IMR-90 (cell line): ENCODE results near the gene CTNNBIP1. TPM values are rescaled to one million over a fixed set of nuclear protein-coding genes. Genes with fewer than 3 reads are reported as not detected.

Experiments used
- ATAC-seq: fragments of 200-7000 bp; cut with Tn5 transposase; 2 replicates; pipeline ENCODE4 v1.9.1; 2020; ENCODE audit warnings: low read depth, mild to moderate bottlenecking, moderate library complexity
- BruUV-seq: library from RNA; stranded (reverse); fragments of 400-500 nt; replicated peaks from 2 replicates; lab custom pipeline; 2021; lab: Mats Ljungman, UMichigan
- CTCF ChIA-PET: fragments of 300-600 bp; formaldehyde crosslinking; extraction: SDS; loops from one replicate; lab custom pipeline; 2021; ENCODE audit warnings: antibody characterized with exemption; lab: Yijun Ruan, JAX
- POLR2A ChIA-PET: fragments of 300-600 bp; sonication (Branson Sonifier 250); formaldehyde crosslinking; loops from one replicate; lab custom pipeline; 2022; ENCODE audit warnings: antibody characterized with exemption; ENCODE audit not compliant: unreplicated experiment; lab: Charles Lee
- DNase-seq: peaks from one replicate; pipeline ENCODE4 v3.0.0; 2013
- H2AFZ ChIP-seq: replicated peaks from 2 replicates; pipeline ENCODE3; 2013; ENCODE audit warnings: low read length, mild to moderate bottlenecking; ENCODE audit not compliant: poor library complexity
- H2AK5ac ChIP-seq: 2 replicates; pipeline ENCODE4 v1.6.1; 2013; ENCODE audit warnings: low read depth, low read length, inconsistent platforms
- H2AK9ac ChIP-seq: replicated peaks from 2 replicates; pipeline ENCODE3; 2013; ENCODE audit warnings: mild to moderate bottlenecking, low read depth, low read length, moderate library complexity; ENCODE audit not compliant: poor library complexity
- H2BK120ac ChIP-seq: 2 replicates; pipeline ENCODE4 v1.6.1; 2013; ENCODE audit warnings: low read depth, low read length, inconsistent platforms
- H2BK15ac ChIP-seq: 3 replicates; pipeline ENCODE4 v1.6.1; 2013; ENCODE audit warnings: low read depth, low read length, inconsistent platforms
- H2BK20ac ChIP-seq: 2 replicates; pipeline ENCODE4 v1.6.1; 2013; ENCODE audit warnings: low read depth, mild to moderate bottlenecking, inconsistent platforms, low read length, moderate library complexity
- H2BK5ac ChIP-seq: 2 replicates; pipeline ENCODE4 v1.6.1; 2013; ENCODE audit warnings: mild to moderate bottlenecking, low read depth, low read length, inconsistent platforms; ENCODE audit not compliant: poor library complexity, severe bottlenecking
- H3K14ac ChIP-seq: replicated peaks from 2 replicates; pipeline ENCODE4 v1.6.1; 2013; ENCODE audit warnings: low read depth, low read length, inconsistent platforms
- H3K18ac ChIP-seq: 2 replicates; pipeline ENCODE4 v1.6.1; 2013; ENCODE audit warnings: low read depth, low read length, control low read depth
- H3K23ac ChIP-seq: 2 replicates; pipeline ENCODE4 v1.6.1; 2013; ENCODE audit warnings: low read depth, low read length, inconsistent platforms
- H3K27ac ChIP-seq: 2 replicates; pipeline ENCODE4 v1.5.1; 2013; ENCODE audit warnings: mild to moderate bottlenecking, control low read depth, low read length; ENCODE audit not compliant: insufficient read depth
- H3K27me3 ChIP-seq: 2 replicates; pipeline ENCODE4 v1.6.1; 2013; ENCODE audit warnings: low read length; ENCODE audit not compliant: control insufficient read depth, insufficient read depth
- H3K36me3 ChIP-seq: 2 replicates; pipeline ENCODE4 v1.6.1; 2013; ENCODE audit warnings: low read length, mixed read lengths; ENCODE audit not compliant: control insufficient read depth, insufficient read depth
- H3K4ac ChIP-seq: 2 replicates; pipeline ENCODE4 v1.6.1; 2013; ENCODE audit warnings: low read depth, low read length, inconsistent platforms
- H3K4me1 ChIP-seq: 2 replicates; pipeline ENCODE4 v1.6.1; 2013; ENCODE audit warnings: low read length, mixed read lengths; ENCODE audit not compliant: control insufficient read depth, insufficient read depth
- H3K4me2 ChIP-seq: 2 replicates; pipeline ENCODE4 v1.6.1; 2013; ENCODE audit warnings: low read depth, mild to moderate bottlenecking, control low read depth, low read length, moderate library complexity
- H3K4me3 ChIP-seq: 2 replicates; pipeline ENCODE4 v1.5.1; 2013; ENCODE audit warnings: low read depth, mild to moderate bottlenecking, control low read depth, low read length, moderate library complexity; ENCODE audit not compliant: insufficient read depth
- H3K56ac ChIP-seq: 2 replicates; pipeline ENCODE4 v1.6.1; 2013; ENCODE audit warnings: low read length, inconsistent platforms; ENCODE audit not compliant: insufficient read depth; ENCODE audit errors: extremely low read depth
- H3K79me1 ChIP-seq, 2 experiments: 2 replicates each; pipeline ENCODE4 v1.6.1; 2013; ENCODE audit warnings: low read length in 2 of 2, inconsistent platforms in 1 of 2, low read depth in 1 of 2
- H3K9ac ChIP-seq: 2 replicates; pipeline ENCODE4 v1.6.1; 2013; ENCODE audit warnings: low read depth, low read length, control low read depth
- H3K9me1 ChIP-seq: 2 replicates; pipeline ENCODE4 v1.6.1; 2013; ENCODE audit warnings: low read length, inconsistent platforms; ENCODE audit not compliant: insufficient read depth
- H3K9me3 ChIP-seq: 2 replicates; pipeline ENCODE4 v1.6.1; 2013; ENCODE audit warnings: low read length; ENCODE audit not compliant: control insufficient read depth, insufficient read depth
- H4K20me1 ChIP-seq: 2 replicates; pipeline ENCODE4 v1.6.1; 2013; ENCODE audit warnings: low read length, inconsistent platforms; ENCODE audit not compliant: insufficient read depth
- H4K5ac ChIP-seq: 2 replicates; pipeline ENCODE4 v1.6.1; 2013; ENCODE audit warnings: mild to moderate bottlenecking, low read depth, low read length, control low read depth
- H4K8ac ChIP-seq, 2 experiments: 2 replicates each; pipeline ENCODE4 v1.6.1; 2013; ENCODE audit warnings: low read depth in 2 of 2, low read length in 2 of 2, control low read depth in 1 of 2, inconsistent platforms in 1 of 2
- H4K91ac ChIP-seq: 2 replicates; pipeline ENCODE4 v1.6.1; 2013; ENCODE audit warnings: low read depth, low read length, inconsistent platforms; ENCODE audit not compliant: insufficient read depth
- CEBPB ChIP-seq: IDR thresholded peaks from 2 replicates; pipeline ENCODE4 v1.6.1; 2012; ENCODE audit warnings: low read depth, low read length, improper control_type of control experiment
- CHD1 ChIP-seq: IDR thresholded peaks from 2 replicates; pipeline ENCODE4 v1.6.1; 2012; ENCODE audit warnings: low read depth, low read length, improper control_type of control experiment
- CTCF ChIP-seq: conservative IDR thresholded peaks from 2 replicates; pipeline ENCODE4 v1.5.1; 2012; ENCODE audit warnings: mild to moderate bottlenecking, low read depth, low read length, improper control_type of control experiment
- ELK1 ChIP-seq: fragments of 150-350 bp; IDR thresholded peaks from 2 replicates; pipeline ENCODE4 v1.6.1; 2016; ENCODE audit warnings: low read depth, mild to moderate bottlenecking, low read length, moderate library complexity, borderline replicate concordance
- MAFK ChIP-seq: IDR thresholded peaks from 2 replicates; pipeline ENCODE4 v1.6.1; 2012; ENCODE audit warnings: low read depth, low read length, improper control_type of control experiment
- MAZ ChIP-seq: IDR thresholded peaks from 2 replicates; pipeline ENCODE4 v1.6.1; 2012; ENCODE audit warnings: low read depth, mild to moderate bottlenecking, low read length, improper control_type of control experiment, moderate library complexity, borderline replicate concordance
- MXI1 ChIP-seq: IDR thresholded peaks from 2 replicates; pipeline ENCODE4 v1.6.1; 2012; ENCODE audit warnings: low read depth, mild to moderate bottlenecking, low read length, moderate library complexity, borderline replicate concordance
- POLR2A ChIP-seq: IDR thresholded peaks from 2 replicates; pipeline ENCODE4 v1.6.1; 2012; ENCODE audit warnings: mild to moderate bottlenecking, low read depth, low read length
- RFX5 ChIP-seq: IDR thresholded peaks from 2 replicates; pipeline ENCODE4 v1.8.0; 2012; ENCODE audit warnings: low read depth, mild to moderate bottlenecking, low read length, moderate library complexity
- USF2 ChIP-seq: fragments of 150-350 bp; IDR thresholded peaks from 2 replicates; pipeline ENCODE4 v1.6.1; 2017; ENCODE audit warnings: mild to moderate bottlenecking, antibody characterized with exemption, low read length, low read depth
- WGBS, 2 experiments: methylation state at CpG; one replicate each; pipeline versions ENCODE4 v1.1.5 to v1.1.7; 2013; ENCODE audit warnings: missing lambda C conversion rate in 2 of 2; ENCODE audit not compliant: insufficient read length in 1 of 2; ENCODE audit errors: extremely low coverage in 2 of 2; 5-methylcytosine and 5-hydroxymethylcytosine counted together
- dilution Hi-C: fragments of 300-500 bp; cut with HindIII; formaldehyde crosslinking; loops from one replicate; pipeline ENCODE4 v1.14.3; 2018; ENCODE audit warnings: low sequenced_read_pairs; ENCODE audit not compliant: unreplicated experiment
- in situ Hi-C: fragments of 300-500 bp; cut with MboI; formaldehyde crosslinking; loops from 3 replicates; pipeline ENCODE4 v1.14.3; 2019; ENCODE audit warnings: low sequenced_read_pairs, inconsistent platforms, mixed read lengths
- intact Hi-C: fragments of 100-400 bp; cut with micrococcal nuclease; formaldehyde crosslinking; loops from 2 replicates; pipeline ENCODE4 v1.10.0; 2022
- polyA plus RNA-seq, 3 experiments: library from polyadenylated mRNA; depleted of rRNA; stranded (reverse); fragments of >200 nt; gene quantifications; 2 replicates each; pipeline ENCODE4 v1.2.3, GENCODE V29; 2012; ENCODE audit warnings: low replicate concordance in 1 of 3
- total RNA-seq: library from RNA; depleted of rRNA; stranded (reverse); fragments of >200 nt; gene quantifications from 2 replicates; pipeline ENCODE4 v1.2.3, GENCODE V29; 2012

CTNNBIP1 gene
- total and polyA plus RNA-seq, 2 of the 4 experiments (the other 2 are of a cell fraction) = 24.7 to 28.5 TPM

GRCh38 chr1:9863371-9863770 lies 46.7 kb downstream of the CTNNBIP1 start:
- H4K91ac ChIP-seq = no peak overlapping the region
- H3K79me1 ChIP-seq = no peaks in the 10 kb centered on the region; a peak in 2 of 4 replicates
- no peaks in the 10 kb centered on the region for H3K9me3 ChIP-seq
- no peak overlapping the region for H3K27ac ChIP-seq
- 100% methylated on average over 1 of the region's 10 CpGs; no CpG with 5 or more reads in 1 of the 2 experiments for WGBS, 2 experiments
- ChIA-PET CTCF (no interaction called here), POLR2A (no interaction called here)
- H4K20me1 ChIP-seq = 0 out of 2 replicates have a peak, but pooled peaks cover 4% of the 10 kb centered on the region
- no peak overlapping the region for H2BK15ac ChIP-seq
- ATAC-seq (no peak), DNase-seq (no peak)
- no peak overlapping the region for H3K56ac ChIP-seq
- H3K36me3 ChIP-seq = peaks cover 3% of the 10 kb centered on the region
- BruUV-seq = no TSS peak
- no peak overlapping the region for H2BK20ac ChIP-seq
- no peak overlapping the region for H4K5ac ChIP-seq
- H3K23ac ChIP-seq = no peak overlapping the region
- H2AFZ ChIP-seq = no peak overlapping the region
- in situ Hi-C loops (loop anchor here (10.0 kb wide), 1 partner anchor 139 kb away; no protein-coding TSS in a partner anchor), intact Hi-C loops (no loop called here), dilution Hi-C loops (no loop called here)
- no peak overlapping the region for H3K4me2 ChIP-seq
- H2AK5ac ChIP-seq = no peak overlapping the region
- H2AK9ac ChIP-seq = no peak overlapping the region
- no peak overlapping the region for H3K9ac ChIP-seq
- H3K14ac ChIP-seq = no peak overlapping the region
- no peak overlapping the region for H2BK5ac ChIP-seq
- H2BK120ac ChIP-seq = no peak overlapping the region
- no peak overlapping the region for H3K18ac ChIP-seq
- H3K4ac ChIP-seq = no peak overlapping the region
- TF ChIP-seq RFX5 = no peak
- TF ChIP-seq MAFK = no peak
- no peak for TF ChIP-seq POLR2A
- TF ChIP-seq MXI1 = no peak
- TF ChIP-seq CTCF = no peak
- TF ChIP-seq MAZ = no peak
- no peak for TF ChIP-seq CHD1
- no peak for TF ChIP-seq USF2
- no peak for TF ChIP-seq ELK1
- TF ChIP-seq CEBPB = no peak
- no peak overlapping the region for H3K4me3 ChIP-seq
- H3K27me3 ChIP-seq = no peaks in the 10 kb centered on the region
- no peak overlapping the region for H4K8ac ChIP-seq
- peaks cover 1% of the 10 kb centered on the region; the same call in 1 of the 2 replicates for H3K4me1 ChIP-seq
- H3K9me1 ChIP-seq = no peaks in the 10 kb centered on the region; the same call in 1 of the 2 replicates
